GM03348 (cell line): ENCODE results near the gene CERS4.
"Not testable (repeated sequence)": the region's sequence is repeated elsewhere in the genome, so short reads cannot be mapped to it uniquely, and the experiment has no call there.

Source experiments
- DNase-seq: peaks from one replicate; pipeline ENCODE4 v3.0.0; 2012; ENCODE audit warnings: low spot score

The CERS4 gene

GRCh38 chr19:8209462-8210378, 550 bp downstream of the CERS4 start:
- no peak for DNase-seq

- no peak for DNase-seq
Observed at GRCh38 chr19:8210421-8211101, 1.4 kb downstream of the CERS4 start.

- no peak for DNase-seq
Observed at GRCh38 chr19:8212212-8212611, 3.0 kb downstream of the CERS4 start.

GRCh38 chr19:8212916-8213315, 3.7 kb downstream of the CERS4 start:
- DNase-seq = no peak

GRCh38 chr19:8213827-8214672, 4.9 kb downstream of the CERS4 start:
- DNase-seq = no peak

GRCh38 chr19:8214802-8215201, 5.6 kb downstream of the CERS4 start:
- DNase-seq = peak; percentile 3

- peak; percentile 2 for DNase-seq
Observed at GRCh38 chr19:8215783-8216182, 6.6 kb downstream of the CERS4 start.

- DNase-seq = no peak
Observed at GRCh38 chr19:8216357-8216756, 7.2 kb downstream of the CERS4 start.

GRCh38 chr19:8218127-8218526, 9.0 kb downstream of the CERS4 start:
- not testable (repeated sequence) for DNase-seq

- DNase-seq = no peak
Observed at GRCh38 chr19:8220481-8220880, 11.3 kb downstream of the CERS4 start.

GRCh38 chr19:8221161-8221560, 12.0 kb downstream of the CERS4 start:
- no peak for DNase-seq

- DNase-seq = not testable (repeated sequence)
Observed at GRCh38 chr19:8223442-8223841, 14.3 kb downstream of the CERS4 start.

GRCh38 chr19:8224394-8225145, 15.4 kb downstream of the CERS4 start:
- DNase-seq = no peak

- no peak for DNase-seq
Observed at GRCh38 chr19:8231073-8231604, 22.0 kb downstream of the CERS4 start.

- DNase-seq = no peak
Observed at GRCh38 chr19:8233370-8233769, 24.2 kb downstream of the CERS4 start.

- DNase-seq = no peak
Observed at GRCh38 chr19:8237026-8237425, 27.9 kb downstream of the CERS4 start.

- DNase-seq = no peak
Observed at GRCh38 chr19:8238251-8238650, 29.1 kb downstream of the CERS4 start.

- no peak for DNase-seq
Observed at GRCh38 chr19:8239528-8240273, 30.5 kb downstream of the CERS4 start.

GRCh38 chr19:8240274-8241229, 31.4 kb downstream of the CERS4 start:
- peak; percentile 81 for DNase-seq
